OCI-LY1 (cell line): ENCODE measurements around the gene CMTM8.
A peak's percentile ranks its signal among the peaks of the same experiment; 100 is the strongest.
"Not testable (repeated sequence)": the region's sequence is repeated elsewhere in the genome, so short reads cannot be mapped to it uniquely, and the experiment has no call there.

ENCODE experiments used
- H2AFZ ChIP-seq: fragments of 200-600 bp; sonication (generic), shearing (Covaris generic); 2 replicates; pipeline ENCODE4 v1.6.0; 2014; ENCODE audit warnings: antibody characterized with exemption, mild to moderate bottlenecking, low read length
- H3F3A ChIP-seq: fragments of 200-600 bp; sonication (generic), shearing (Covaris generic); 2 replicates; pipeline ENCODE4 v1.6.0; 2014; ENCODE audit warnings: mild to moderate bottlenecking, antibody characterized with exemption, low read length, moderate library complexity; ENCODE audit not compliant: insufficient read depth
- H3K27ac ChIP-seq: fragments of 200-600 bp; sonication (generic); 2 replicates; pipeline ENCODE4 v1.5.1; 2014; ENCODE audit warnings: low read length, mixed run types, mild to moderate bottlenecking, low read depth; ENCODE audit not compliant: poor library complexity, severe bottlenecking
- H3K27me3 ChIP-seq: fragments of 200-600 bp; sonication (generic); 2 replicates; pipeline ENCODE4 v1.6.0; 2014; ENCODE audit warnings: antibody characterized with exemption, mild to moderate bottlenecking, low read length, moderate library complexity; ENCODE audit not compliant: insufficient read depth
- H3K36me3 ChIP-seq: fragments of 200-600 bp; sonication (generic); 2 replicates; pipeline ENCODE4 v1.6.1; 2014; ENCODE audit warnings: mild to moderate bottlenecking, antibody characterized with exemption, low read length, moderate library complexity, mixed read lengths; ENCODE audit not compliant: insufficient read depth
- H3K4me1 ChIP-seq: fragments of 200-600 bp; sonication (generic); 2 replicates; pipeline ENCODE4 v1.5.1; 2014; ENCODE audit warnings: mild to moderate bottlenecking, low read length, moderate library complexity; ENCODE audit not compliant: insufficient read depth, severe bottlenecking
- H3K4me2 ChIP-seq: fragments of 200-600 bp; sonication (generic), shearing (Covaris generic); 2 replicates; pipeline ENCODE4 v1.6.1; 2014; ENCODE audit warnings: low read length
- H3K4me3 ChIP-seq: fragments of 200-600 bp; sonication (generic); 2 replicates; pipeline ENCODE4 v1.5.1; 2014; ENCODE audit warnings: low read length, low read depth, mild to moderate bottlenecking, mixed read lengths; ENCODE audit not compliant: poor library complexity, severe bottlenecking
- H3K79me2 ChIP-seq: fragments of 200-600 bp; shearing (Covaris generic); 2 replicates; pipeline ENCODE4 v1.6.1; 2016; ENCODE audit warnings: mixed run types, low read length, mixed read lengths; ENCODE audit not compliant: insufficient read depth
- H3K9ac ChIP-seq: fragments of 200-600 bp; sonication (generic), shearing (Covaris generic); 2 replicates; pipeline ENCODE4 v1.6.1; 2014; ENCODE audit warnings: mild to moderate bottlenecking, low read length, mixed read lengths
- H3K9me2 ChIP-seq: fragments of 200-600 bp; sonication (generic), shearing (Covaris generic); 2 replicates; pipeline ENCODE4 v1.6.1; 2014; ENCODE audit warnings: low read depth, mild to moderate bottlenecking, low read length, mixed read lengths
- H3K9me3 ChIP-seq: fragments of 200-600 bp; shearing (Covaris generic); 2 replicates; pipeline ENCODE4 v1.6.1; 2014; ENCODE audit warnings: low read length, mixed read lengths
- H4K20me1 ChIP-seq: fragments of 200-600 bp; sonication (generic), shearing (Covaris generic); 2 replicates; pipeline ENCODE4 v1.6.0; 2016; ENCODE audit warnings: mild to moderate bottlenecking, low read length; ENCODE audit not compliant: insufficient read depth
- CTCF ChIP-seq: fragments of 200-600 bp; sonication (generic), shearing (Covaris generic); IDR thresholded peaks from 2 replicates; pipeline ENCODE4 v1.5.1; 2017; ENCODE audit warnings: mild to moderate bottlenecking, antibody characterized with exemption, low read length, moderate library complexity, mixed read lengths
- EZH2 ChIP-seq: fragments of 200-600 bp; sonication (generic), shearing (Covaris generic); IDR thresholded peaks from 2 replicates; pipeline ENCODE4 v1.8.0; 2017; ENCODE audit warnings: borderline replicate concordance, mixed run types, mild to moderate bottlenecking, antibody characterized with exemption, low read length, moderate library complexity, mixed read lengths

The CMTM8 gene

GRCh38 chr3:32387512-32387911 lies 149.0 kb downstream of the CMTM8 start:
- Histone ChIP-seq H3K27me3 (no peaks in the 10 kb centered on the region), H3K4me2 (no peak overlapping the region), H2AFZ (no peak overlapping the region), H3K9me2 (no peaks in the 10 kb centered on the region), H3F3A (no peaks in the 10 kb centered on the region), H3K27ac (no peak overlapping the region), H3K79me2 (no peaks in the 10 kb centered on the region), H4K20me1 (no peaks in the 10 kb centered on the region), H3K4me3 (no peak overlapping the region), H3K4me1 (peaks cover 35% of the 10 kb centered on the region), H3K9ac (no peak overlapping the region), H3K36me3 (no peaks in the 10 kb centered on the region), H3K9me3 (no peaks in the 10 kb centered on the region)
- TF ChIP-seq EZH2: no peak
- no peak for TF ChIP-seq CTCF

- H3K79me2 ChIP-seq, H3K9me3 ChIP-seq, H3K27me3 ChIP-seq, H3K9me2 ChIP-seq, H3F3A ChIP-seq, H2AFZ ChIP-seq, H3K4me3 ChIP-seq, H3K9ac ChIP-seq, H3K36me3 ChIP-seq, H3K4me2 ChIP-seq, H4K20me1 ChIP-seq: not testable (repeated sequence)
- Histone ChIP-seq H3K27ac (peak overlapping the region; percentile 23), H3K4me1 (peaks cover 53% of the 10 kb centered on the region)
These were observed 151.1 kb downstream of the CMTM8 start for GRCh38 chr3:32389577-32389976.

GRCh38 chr3:32391643-32392535 lies 153.4 kb downstream of the CMTM8 start, which contains the start of gene CMTM7:
Gene CMTM7 (plus strand): TSS chr3:32391853. CDS start chr3:32391907, 54 bp downstream.
- peaks cover 63% of the 10 kb centered on the region for H3K4me1 ChIP-seq
- no peaks in the 10 kb centered on the region for H4K20me1 ChIP-seq
- 0 out of 2 replicates have a peak, but pooled peaks cover 7% of the 10 kb centered on the region for H3K79me2 ChIP-seq
- H3K9ac ChIP-seq: peak within 1 kb of the TSS; percentile 84
- H3K36me3 ChIP-seq: peaks cover 4% of the 10 kb centered on the region; the same call in 1 of the 2 replicates
- no peak within 1 kb of the TSS for H2AFZ ChIP-seq
- 0 out of 2 replicates have a peak, but pooled peaks cover 14% of the 10 kb centered on the region for H3F3A ChIP-seq
- H3K27me3 ChIP-seq: no peaks in the 10 kb centered on the region
- TF ChIP-seq CTCF (0 out of 2 replicates have a peak, but pooled peaks have one; percentile 7), EZH2 (no peak)
- peak within 1 kb of the TSS; percentile 87 for H3K4me2 ChIP-seq
- no peaks in the 10 kb centered on the region for H3K9me2 ChIP-seq
- H3K27ac ChIP-seq: peak within 1 kb of the TSS; percentile 81
- H3K4me3 ChIP-seq: peak within 1 kb of the TSS; percentile 91
- no peaks in the 10 kb centered on the region for H3K9me3 ChIP-seq
